Measurements from ENCODE around the gene XRRA1.

DNA sequence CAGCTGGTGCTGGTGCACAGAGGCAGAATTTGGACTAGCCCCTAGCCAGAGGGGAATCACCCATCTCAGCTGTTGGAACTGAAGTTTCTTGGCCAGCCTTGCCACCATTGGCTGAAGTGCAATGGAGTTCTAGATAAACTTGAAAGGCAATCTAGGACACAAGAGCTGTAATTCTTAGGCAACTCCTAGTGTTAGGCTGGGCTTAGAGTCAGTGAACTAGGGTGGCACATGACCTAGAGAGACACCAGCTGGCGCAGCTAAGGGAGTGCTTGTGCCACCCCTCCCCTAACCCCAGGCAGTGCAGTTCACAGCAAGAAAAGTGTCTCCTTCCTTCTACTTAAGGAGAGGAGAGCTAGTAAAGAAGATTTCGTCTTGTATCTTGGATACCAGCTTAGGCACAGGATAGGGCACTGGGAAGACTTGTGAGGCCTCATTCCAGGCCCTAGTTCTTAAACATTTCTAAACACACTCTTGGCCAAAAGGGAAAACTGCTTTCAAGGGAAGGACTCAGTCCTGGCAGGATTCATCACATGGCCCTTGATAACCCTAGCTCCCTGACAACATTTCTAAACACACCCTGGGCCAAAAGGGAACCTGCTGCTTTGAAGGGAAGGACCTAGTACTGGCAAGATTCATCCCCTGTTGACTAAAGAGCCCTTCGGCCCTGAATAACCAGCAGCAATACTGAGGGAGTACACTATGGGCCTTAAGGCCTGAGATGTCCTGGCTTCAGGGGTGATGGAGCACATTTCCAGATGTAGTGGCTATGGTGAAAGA lies 53.4 kb downstream of the XRRA1 start:
- TF ChIP-seq, protein P1, sequence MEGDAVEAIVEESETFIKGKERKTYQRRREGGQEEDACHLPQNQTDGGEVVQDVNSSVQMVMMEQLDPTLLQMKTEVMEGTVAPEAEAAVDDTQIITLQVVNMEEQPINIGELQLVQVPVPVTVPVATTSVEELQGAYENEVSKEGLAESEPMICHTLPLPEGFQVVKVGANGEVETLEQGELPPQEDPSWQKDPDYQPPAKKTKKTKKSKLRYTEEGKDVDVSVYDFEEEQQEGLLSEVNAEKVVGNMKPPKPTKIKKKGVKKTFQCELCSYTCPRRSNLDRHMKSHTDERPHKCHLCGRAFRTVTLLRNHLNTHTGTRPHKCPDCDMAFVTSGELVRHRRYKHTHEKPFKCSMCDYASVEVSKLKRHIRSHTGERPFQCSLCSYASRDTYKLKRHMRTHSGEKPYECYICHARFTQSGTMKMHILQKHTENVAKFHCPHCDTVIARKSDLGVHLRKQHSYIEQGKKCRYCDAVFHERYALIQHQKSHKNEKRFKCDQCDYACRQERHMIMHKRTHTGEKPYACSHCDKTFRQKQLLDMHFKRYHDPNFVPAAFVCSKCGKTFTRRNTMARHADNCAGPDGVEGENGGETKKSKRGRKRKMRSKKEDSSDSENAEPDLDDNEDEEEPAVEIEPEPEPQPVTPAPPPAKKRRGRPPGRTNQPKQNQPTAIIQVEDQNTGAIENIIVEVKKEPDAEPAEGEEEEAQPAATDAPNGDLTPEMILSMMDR (IDR thresholded peaks at IDR 0.05) = no peak
- TF ChIP-seq POLR2A (IDR thresholded peaks at IDR 0.05) = no peak

All from uterus (tissue), 2 donors.